ENCODE results near the gene SLC24A4. TPM values are rescaled to one million over a fixed set of nuclear protein-coding genes. Genes with fewer than 3 reads are reported as not detected.

The SLC24A4 gene
- total RNA-seq, 1 donor from 2014 or later, result not detected

- TF ChIP-seq, protein P1, sequence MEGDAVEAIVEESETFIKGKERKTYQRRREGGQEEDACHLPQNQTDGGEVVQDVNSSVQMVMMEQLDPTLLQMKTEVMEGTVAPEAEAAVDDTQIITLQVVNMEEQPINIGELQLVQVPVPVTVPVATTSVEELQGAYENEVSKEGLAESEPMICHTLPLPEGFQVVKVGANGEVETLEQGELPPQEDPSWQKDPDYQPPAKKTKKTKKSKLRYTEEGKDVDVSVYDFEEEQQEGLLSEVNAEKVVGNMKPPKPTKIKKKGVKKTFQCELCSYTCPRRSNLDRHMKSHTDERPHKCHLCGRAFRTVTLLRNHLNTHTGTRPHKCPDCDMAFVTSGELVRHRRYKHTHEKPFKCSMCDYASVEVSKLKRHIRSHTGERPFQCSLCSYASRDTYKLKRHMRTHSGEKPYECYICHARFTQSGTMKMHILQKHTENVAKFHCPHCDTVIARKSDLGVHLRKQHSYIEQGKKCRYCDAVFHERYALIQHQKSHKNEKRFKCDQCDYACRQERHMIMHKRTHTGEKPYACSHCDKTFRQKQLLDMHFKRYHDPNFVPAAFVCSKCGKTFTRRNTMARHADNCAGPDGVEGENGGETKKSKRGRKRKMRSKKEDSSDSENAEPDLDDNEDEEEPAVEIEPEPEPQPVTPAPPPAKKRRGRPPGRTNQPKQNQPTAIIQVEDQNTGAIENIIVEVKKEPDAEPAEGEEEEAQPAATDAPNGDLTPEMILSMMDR (IDR thresholded peaks at IDR 0.05; ENCODE audit: insufficient read depth, low read length, poor library complexity, severe bottlenecking), result no peak
- H3K4me3 ChIP-seq (ENCODE audit: low read depth, low read length), result no peak overlapping the region
- H3K27me3 ChIP-seq (ENCODE audit: control insufficient read depth, insufficient read depth, low read length), result peaks cover 48% of the 10 kb centered on the region
- DNase-seq (ENCODE audit: low read depth), result no peak
- no peaks in the 10 kb centered on the region for H3K36me3 ChIP-seq (ENCODE audit: control insufficient read depth, insufficient read depth, low read length)
Measured at GRCh38 chr14:92325835-92326234, 2.9 kb downstream of the SLC24A4 start.

DNA sequence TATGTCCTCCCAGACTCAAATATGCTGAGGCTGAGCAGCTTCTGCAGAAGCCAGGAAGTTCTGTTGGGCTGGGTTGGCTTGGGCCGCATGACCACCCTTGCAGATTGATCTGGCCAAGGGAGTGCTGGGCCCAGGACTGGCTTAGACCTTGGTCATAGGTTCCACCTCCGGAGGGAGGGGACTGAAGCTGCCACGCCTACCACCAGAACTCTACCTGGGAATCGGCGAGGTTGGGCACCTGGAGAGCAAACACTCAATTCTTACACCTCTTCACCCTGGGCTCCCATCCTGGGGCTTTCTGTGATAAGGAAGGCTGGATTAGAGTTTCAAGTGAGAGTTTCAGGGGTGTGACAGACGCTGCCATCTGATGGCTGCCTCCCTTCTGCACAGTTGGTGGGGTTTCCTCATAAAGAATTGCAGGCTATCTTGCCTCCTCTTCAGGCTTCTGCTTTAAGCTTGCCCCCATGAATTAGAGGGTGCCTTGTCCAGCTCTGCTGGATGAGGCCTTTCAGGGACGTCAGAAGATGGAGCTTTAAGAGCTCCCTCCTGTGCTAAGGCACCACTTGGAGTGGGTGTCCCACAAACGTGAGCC lies 5.8 kb downstream of the SLC24A4 start:
- TF ChIP-seq, protein P1 (IDR thresholded peaks at IDR 0.05; ENCODE audit: insufficient read depth, low read length, poor library complexity, severe bottlenecking), result no peak
- no peak overlapping the region for H3K4me3 ChIP-seq (ENCODE audit: low read depth, low read length)
- no peak for DNase-seq (ENCODE audit: low read depth)
- no peaks in the 10 kb centered on the region for H3K36me3 ChIP-seq (ENCODE audit: control insufficient read depth, insufficient read depth, low read length)
- H3K27me3 ChIP-seq (ENCODE audit: control insufficient read depth, insufficient read depth, low read length), result peaks cover 26% of the 10 kb centered on the region

DNA sequence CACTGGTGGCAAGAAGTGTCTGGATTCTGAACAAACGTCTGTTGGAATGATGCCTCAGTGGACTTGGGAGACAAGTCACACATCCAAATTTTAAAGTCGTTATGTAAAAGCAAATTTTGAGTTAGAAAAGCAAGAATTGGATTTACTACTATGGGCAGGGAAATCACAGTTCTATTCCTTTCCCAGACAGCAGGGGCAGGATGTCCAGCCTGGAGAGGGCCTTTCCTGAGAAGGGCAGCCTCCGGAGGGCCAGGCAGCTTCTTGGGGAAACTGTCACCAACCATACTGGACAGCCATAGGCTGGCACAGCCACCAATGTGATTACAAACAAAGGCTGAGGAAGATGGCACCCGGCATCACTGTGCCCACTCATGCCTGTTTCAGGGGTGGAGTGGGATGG lies 11.1 kb downstream of the SLC24A4 start:
- Histone ChIP-seq H3K4me3 (ENCODE audit: low read depth, low read length) (no peak overlapping the region), H3K27me3 (ENCODE audit: control insufficient read depth, insufficient read depth, low read length) (no peaks in the 10 kb centered on the region), H3K36me3 (ENCODE audit: control insufficient read depth, insufficient read depth, low read length) (no peaks in the 10 kb centered on the region)
- DNase-seq (ENCODE audit: low read depth), result no peak
- TF ChIP-seq, protein P1 (IDR thresholded peaks at IDR 0.05; ENCODE audit: insufficient read depth, low read length, poor library complexity, severe bottlenecking), result no peak

GRCh38 chr14:92336363-92336762 lies 13.4 kb downstream of the SLC24A4 start:
- Histone ChIP-seq H3K36me3 (ENCODE audit: control insufficient read depth, insufficient read depth, low read length) (no peaks in the 10 kb centered on the region), H3K27me3 (ENCODE audit: control insufficient read depth, insufficient read depth, low read length) (no peaks in the 10 kb centered on the region), H3K4me3 (ENCODE audit: low read depth, low read length) (no peak overlapping the region)
- DNase-seq (ENCODE audit: low read depth), result no peak
- TF ChIP-seq, protein P1 (IDR thresholded peaks at IDR 0.05; ENCODE audit: insufficient read depth, low read length, poor library complexity, severe bottlenecking), result no peak

DNA sequence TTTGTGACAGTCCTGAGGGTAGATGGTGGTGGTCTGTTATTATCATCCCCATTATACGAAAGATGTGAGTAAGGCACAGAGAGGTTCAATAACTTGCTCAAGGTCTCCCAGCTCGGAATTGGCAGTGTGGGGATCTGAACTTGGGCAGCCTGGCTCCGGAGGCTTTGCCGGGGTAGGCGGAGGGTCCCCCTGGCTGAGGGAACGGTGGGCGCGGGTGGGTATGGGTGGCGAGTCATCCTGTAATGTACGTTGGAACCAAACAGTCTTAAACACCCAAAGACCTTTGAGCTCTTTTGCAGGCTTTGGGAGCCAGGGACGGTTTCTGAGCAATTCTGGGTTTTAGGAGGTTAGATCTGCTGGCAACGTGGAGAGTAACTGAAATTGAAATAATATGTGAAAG lies 16.5 kb downstream of the SLC24A4 start:
- no peaks in the 10 kb centered on the region for H3K36me3 ChIP-seq (ENCODE audit: control insufficient read depth, insufficient read depth, low read length)
- DNase-seq (ENCODE audit: low read depth), result no peak
- H3K4me3 ChIP-seq (ENCODE audit: low read depth, low read length), result no peak overlapping the region
- TF ChIP-seq, protein P1 (IDR thresholded peaks at IDR 0.05; ENCODE audit: insufficient read depth, low read length, poor library complexity, severe bottlenecking), result no peak
- no peaks in the 10 kb centered on the region for H3K27me3 ChIP-seq (ENCODE audit: control insufficient read depth, insufficient read depth, low read length)

DNA sequence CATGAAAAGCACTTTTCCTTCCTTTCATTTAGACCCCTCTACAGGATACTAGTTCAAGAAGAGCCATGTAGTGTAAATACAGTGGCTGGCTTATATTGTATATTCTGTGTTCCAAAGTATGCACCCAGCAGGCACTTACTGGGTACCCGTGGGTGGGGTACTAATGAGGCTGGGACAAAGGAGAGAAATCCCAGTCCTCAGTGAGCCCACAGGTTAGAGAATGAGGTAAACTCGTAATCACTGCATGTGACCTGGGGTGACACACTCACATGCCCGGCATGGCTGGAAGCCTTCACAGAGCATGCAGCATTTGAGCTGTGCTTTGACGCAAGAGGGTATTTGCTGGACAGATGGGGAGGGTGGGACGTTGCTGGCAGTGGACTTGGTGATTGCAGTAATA lies 17.1 kb downstream of the SLC24A4 start:
- H3K27me3 ChIP-seq (ENCODE audit: control insufficient read depth, insufficient read depth, low read length), result no peaks in the 10 kb centered on the region
- no peak overlapping the region for H3K4me3 ChIP-seq (ENCODE audit: low read depth, low read length)
- H3K36me3 ChIP-seq (ENCODE audit: control insufficient read depth, insufficient read depth, low read length), result no peaks in the 10 kb centered on the region
- DNase-seq (ENCODE audit: low read depth), result no peak
- TF ChIP-seq, protein P1 (IDR thresholded peaks at IDR 0.05; ENCODE audit: insufficient read depth, low read length, poor library complexity, severe bottlenecking), result no peak

All from kidney epithelial cell (primary cell).